UCSD-AML1 (cell line): ENCODE data around the gene NEK7.
A peak's percentile ranks its signal among the peaks of the same experiment; 100 is the strongest.
"Not testable (repeated sequence)": the region's sequence is repeated elsewhere in the genome, so short reads cannot be mapped to it uniquely, and the experiment has no call there.

Experiments
- DNase-seq: peaks from one replicate; lab custom pipeline; 2025; ENCODE audit not compliant: unreplicated experiment; lab: John Stamatoyannopoulos, UW

Gene NEK7

DNA sequence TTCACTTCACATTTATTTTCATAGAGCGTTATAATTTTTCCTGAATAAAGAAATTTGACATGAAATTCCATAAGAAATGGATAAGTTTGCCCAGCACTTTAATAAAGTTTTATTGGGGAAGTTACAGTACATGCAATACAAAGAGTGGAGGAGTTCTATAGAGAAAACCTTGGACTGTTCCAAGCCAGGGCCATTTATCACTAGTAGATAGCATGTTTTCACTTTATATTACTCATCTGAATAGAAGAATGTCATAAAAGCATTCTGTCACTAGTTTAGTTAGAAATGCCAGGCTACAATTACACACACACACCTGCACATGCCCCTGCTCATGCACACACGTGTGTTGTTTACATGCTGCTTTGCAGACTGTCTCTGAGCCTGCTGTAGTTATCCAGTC is 123.3 kb downstream of the NEK7 start:
- DNase-seq = no peak

DNA sequence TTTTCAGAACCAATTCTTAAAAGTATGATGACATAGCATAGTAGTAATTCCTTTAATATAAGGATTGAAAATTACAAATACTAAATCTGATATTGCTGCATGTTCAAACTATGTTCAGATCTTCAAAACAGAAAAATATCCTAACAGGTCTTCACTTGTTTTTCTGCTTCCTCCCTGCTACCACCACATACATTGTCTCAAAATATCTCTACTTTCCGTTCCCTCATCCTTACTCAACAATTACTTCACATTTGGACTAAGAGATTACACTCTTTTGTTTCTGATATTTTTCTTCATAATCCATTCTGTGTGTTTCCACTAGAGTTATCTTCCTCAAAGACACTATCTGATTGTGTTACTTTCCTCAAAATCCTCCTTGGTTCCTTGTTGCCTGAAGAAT is 125.1 kb downstream of the NEK7 start:
- DNase-seq = no peak

GRCh38 chr1:198283222-198283621 is 126.4 kb downstream of the NEK7 start:
- DNase-seq = no peak

DNA sequence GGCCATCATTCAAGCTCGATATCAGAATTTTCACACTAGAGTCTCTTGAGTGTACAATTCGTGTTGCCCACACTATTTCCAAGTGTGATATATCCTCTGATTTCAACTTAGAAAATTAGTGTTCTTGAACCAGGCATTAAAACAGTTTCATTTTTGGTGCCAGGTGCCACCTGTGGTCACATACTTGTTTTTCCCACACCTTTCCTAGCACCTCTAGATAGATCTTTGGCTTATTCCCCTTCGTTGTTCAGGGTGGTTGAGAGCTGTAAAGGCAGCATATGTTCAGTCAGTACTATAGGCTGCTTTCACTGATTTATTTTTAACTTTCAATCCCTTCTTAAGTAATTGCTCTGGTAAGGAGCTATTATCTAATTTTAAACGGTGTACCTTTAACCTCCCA is 131.1 kb downstream of the NEK7 start:
- DNase-seq = no peak

GRCh38 chr1:198290089-198290683 is 133.4 kb downstream of the NEK7 start:
- no peak for DNase-seq

DNA sequence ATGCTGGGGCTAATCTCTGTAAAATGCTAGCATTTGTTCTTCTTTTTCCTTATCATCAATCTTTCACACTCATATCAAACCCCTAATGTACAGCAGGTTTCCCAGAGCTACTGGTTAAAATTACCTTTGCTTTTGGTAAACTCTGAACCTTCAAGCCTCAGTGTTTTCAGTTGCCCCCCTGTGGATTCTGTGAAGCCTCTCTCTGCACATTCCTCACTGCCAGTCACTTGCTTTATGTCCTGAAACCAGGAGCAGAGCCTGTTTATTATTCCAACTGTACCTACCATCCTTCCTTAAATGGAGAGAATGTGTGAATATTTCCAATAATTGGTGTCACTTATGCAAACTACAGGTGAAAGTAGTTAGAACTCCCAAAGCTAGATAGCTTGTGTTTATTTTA is 134.2 kb downstream of the NEK7 start:
- no peak for DNase-seq

GRCh38 chr1:198291924-198292323 is 135.1 kb downstream of the NEK7 start:
- DNase-seq = no peak

- DNase-seq = no peak
Observed at GRCh38 chr1:198295225-198295624, 138.4 kb downstream of the NEK7 start.

DNA sequence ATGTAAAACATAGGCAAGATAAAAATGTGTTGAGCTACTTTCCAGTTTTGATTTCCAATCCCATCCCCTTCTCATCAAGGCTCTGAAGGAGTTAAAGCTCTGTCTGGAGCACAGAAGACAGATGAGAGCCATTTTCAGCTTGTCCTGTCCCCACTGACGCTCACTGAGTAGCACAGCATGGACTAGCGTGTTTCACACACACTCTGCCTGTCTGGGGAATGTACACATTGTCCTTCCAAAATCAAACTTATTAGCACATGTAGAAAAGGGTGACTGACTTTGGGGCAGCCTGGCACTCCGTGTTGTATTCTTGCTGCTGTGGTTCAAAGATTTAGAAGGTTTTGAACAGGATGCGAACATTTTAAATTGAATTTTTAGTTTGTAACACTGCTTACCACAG is 139.2 kb downstream of the NEK7 start:
- DNase-seq = no peak

GRCh38 chr1:198297281-198297680 is 140.5 kb downstream of the NEK7 start:
- DNase-seq = no peak

DNA sequence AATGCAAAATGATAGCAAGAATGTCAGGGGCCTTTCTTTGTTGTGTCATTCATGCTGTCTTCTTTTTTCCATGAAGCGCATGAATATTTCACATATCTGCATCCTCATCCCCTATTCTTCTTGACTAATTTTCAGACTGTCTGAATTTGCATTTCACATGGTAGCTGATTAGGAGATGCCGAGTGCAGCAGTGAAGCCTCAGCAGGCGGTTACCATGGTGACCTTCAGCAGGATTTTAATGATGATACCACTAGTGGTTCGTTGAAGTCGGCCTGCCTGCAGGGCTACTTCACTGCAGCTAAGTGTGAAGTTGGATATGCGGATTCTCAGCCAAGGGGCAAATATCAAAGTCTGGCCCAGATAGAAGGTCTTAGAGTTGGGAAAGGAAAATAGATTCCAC is 141.8 kb downstream of the NEK7 start:
- no peak for DNase-seq

GRCh38 chr1:198300451-198300850 is 143.7 kb downstream of the NEK7 start:
- no peak for DNase-seq

- no peak for DNase-seq
Observed at GRCh38 chr1:198304431-198304830, 147.6 kb downstream of the NEK7 start.

GRCh38 chr1:198314817-198315216 is 158.0 kb downstream of the NEK7 start:
- DNase-seq = not testable (repeated sequence)

DNA sequence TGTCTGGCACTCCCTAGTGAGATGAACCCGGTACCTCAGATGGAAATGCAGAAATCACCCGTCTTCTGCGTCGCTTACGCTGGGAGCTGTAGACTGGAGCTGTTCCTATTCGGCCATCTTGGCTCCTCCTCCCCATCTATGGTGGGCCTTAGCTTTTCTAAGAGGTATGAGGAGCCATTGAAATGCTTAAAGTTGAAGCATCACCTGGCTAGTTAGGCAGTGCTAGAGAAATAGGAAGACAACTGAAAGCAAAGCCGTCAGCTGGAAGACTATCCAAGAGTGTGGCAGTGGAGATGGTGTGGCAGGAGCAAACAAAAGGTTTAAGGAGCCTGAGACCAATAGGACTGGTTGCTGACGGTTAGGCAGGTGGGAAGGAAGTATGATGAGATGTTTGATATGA is 158.5 kb downstream of the NEK7 start:
- DNase-seq = not testable (repeated sequence)

- no peak for DNase-seq
Observed at GRCh38 chr1:198316546-198317100, 159.8 kb downstream of the NEK7 start.

GRCh38 chr1:198318085-198318484 is 161.3 kb downstream of the NEK7 start:
- DNase-seq = no peak

DNA sequence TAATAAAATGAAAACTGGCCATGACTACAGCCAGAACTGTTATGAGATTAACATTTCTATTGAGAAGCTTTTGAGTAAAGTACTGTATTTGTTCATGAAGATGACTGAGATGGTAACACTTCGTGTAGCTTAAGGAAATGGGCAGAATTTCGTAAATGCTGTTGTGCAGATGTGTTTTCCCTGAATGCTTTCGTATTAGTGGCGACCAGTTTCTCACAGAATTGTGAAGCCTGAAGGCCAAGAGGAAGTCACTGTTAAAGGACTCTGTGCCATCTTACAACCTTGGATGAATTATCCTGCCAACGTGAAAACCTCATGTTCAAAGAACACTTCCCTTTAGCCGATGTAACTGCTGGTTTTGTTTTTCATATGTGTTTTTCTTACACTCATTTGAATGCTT is 164.0 kb downstream of the NEK7 start:
- DNase-seq = no peak

- DNase-seq = no peak
Observed at GRCh38 chr1:198326232-198326631, 169.4 kb downstream of the NEK7 start.

GRCh38 chr1:198326915-198327314 is 170.1 kb downstream of the NEK7 start:
- DNase-seq = no peak

- DNase-seq = peak; percentile 3
Observed at GRCh38 chr1:198328458-198329032, 171.7 kb downstream of the NEK7 start.

DNA sequence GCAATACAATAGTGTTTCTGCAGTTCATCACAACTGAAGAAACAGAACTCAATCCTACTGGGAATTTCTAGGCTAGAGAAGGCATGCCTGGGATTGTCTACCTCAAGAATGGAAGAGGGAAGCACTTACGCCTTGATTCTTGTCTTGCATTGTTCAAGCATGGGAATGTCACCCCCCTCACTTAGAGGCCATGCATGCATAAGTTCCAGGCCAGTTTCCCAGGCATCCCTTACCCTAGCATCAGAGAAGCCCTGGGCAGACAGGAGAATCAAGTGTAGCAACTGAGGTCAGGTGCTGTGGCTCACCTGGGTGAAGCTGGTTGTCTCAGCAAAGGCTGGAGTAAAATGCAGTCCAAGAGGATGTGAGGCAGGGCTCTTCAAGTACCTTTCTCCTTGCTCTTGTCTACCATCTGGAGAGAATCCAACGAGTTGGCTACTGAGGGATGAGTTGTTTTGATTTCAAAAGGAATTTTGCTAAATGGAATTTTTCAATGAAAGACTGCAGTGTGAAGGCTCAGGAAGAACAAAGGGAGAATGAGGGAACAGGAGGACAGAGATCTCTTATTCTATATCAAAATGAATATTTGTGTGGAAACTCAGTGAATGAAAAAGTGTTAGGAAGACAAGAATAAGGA is 174.3 kb downstream of the NEK7 start:
- no peak for DNase-seq
